HepG2 (cell line): Measurements from ENCODE around the gene EPSTI1. TPM values are rescaled to one million over a fixed set of nuclear protein-coding genes. Genes with fewer than 3 reads are reported as not detected.
A peak's percentile ranks its signal among the peaks of the same experiment; 100 is the strongest.

ENCODE experiments used
- ATAC-seq: fragments of 200-7000 bp; cut with Tn5 transposase; 3 replicates; pipeline ENCODE4 v1.9.1; 2020; ENCODE audit warnings: mild to moderate bottlenecking, moderate library complexity
- BruUV-seq: library from RNA; stranded (reverse); fragments of 400-500 nt; replicated peaks from 2 replicates; lab custom pipeline; 2021; lab: Mats Ljungman, UMichigan
- CTCF ChIA-PET: fragments of 300-600 bp; formaldehyde crosslinking; extraction: SDS; loops from one replicate; lab custom pipeline; 2021; ENCODE audit warnings: low total read pairs, inconsistent platforms, low intra/inter-chr PET ratio; lab: Yijun Ruan, JAX
- POLR2A ChIA-PET: fragments of 350-600 bp; sonication (Branson Sonifier 250); formaldehyde crosslinking; loops from one replicate; lab custom pipeline; 2020; ENCODE audit warnings: antibody characterized with exemption, inconsistent platforms; lab: Yijun Ruan, JAX
- DNase-seq: peaks from one replicate; pipeline ENCODE4 v3.0.0-alpha.2; 2015; ENCODE audit warnings: low spot score
- FAIRE-seq: peaks from 3 replicates; lab custom pipeline; 2011; peaks lifted over from hg19 to GRCh38; lab: Jason Lieb, UNC
- H2AFZ ChIP-seq: one replicate; pipeline ENCODE4 v1.6.1; 2011; ENCODE audit warnings: low read length, inconsistent platforms
- H3K27ac ChIP-seq: fragments of 300-600 bp; 3 replicates; pipeline ENCODE4 v1.8.0; 2011; ENCODE audit warnings: mixed run types, mild to moderate bottlenecking, mixed read lengths, low read length, inconsistent platforms; ENCODE audit not compliant: insufficient read depth; ENCODE audit errors: extremely low read length
- H3K27me3 ChIP-seq, 2 experiments: fragments of 200-600 bp in 1 of 2; 2 replicates in 1 of 2; 3 replicates in 1 of 2; pipeline versions ENCODE4 v1.6.0 to v1.8.0; 2011; ENCODE audit warnings: low read length in 2 of 2, mild to moderate bottlenecking in 2 of 2, moderate library complexity in 2 of 2, inconsistent platforms in 1 of 2; ENCODE audit not compliant: insufficient read depth in 2 of 2, control insufficient read depth in 1 of 2
- H3K36me3 ChIP-seq, 2 experiments: fragments of 200-600 bp in 1 of 2; replicated peaks in 1 of 2; 2 replicates in 1 of 2; 3 replicates in 1 of 2; pipeline versions ENCODE4 v1.5.1 to v1.8.0; 2011; ENCODE audit warnings: low read length in 2 of 2, inconsistent platforms in 1 of 2; ENCODE audit not compliant: insufficient read depth in 2 of 2, control insufficient read depth in 1 of 2
- H3K4me1 ChIP-seq: 2 replicates; pipeline ENCODE4 v1.5.1; 2012; ENCODE audit warnings: low read length, inconsistent platforms; ENCODE audit not compliant: insufficient read depth
- H3K4me2 ChIP-seq: 2 replicates; pipeline ENCODE4 v1.6.0; 2011; ENCODE audit warnings: low read depth, low read length, inconsistent platforms
- H3K4me3 ChIP-seq, 3 experiments: fragments of 200-600 bp in 1 of 3; sonication (generic), shearing (Covaris generic) in 1 of 3; replicated peaks in 1 of 3; 2 replicates each; pipeline ENCODE4 v1.5.1; 2011 to 2016; ENCODE audit warnings: low read length in 3 of 3, inconsistent platforms in 2 of 3, low read depth in 2 of 3, mild to moderate bottlenecking in 2 of 3, control low read depth in 1 of 3, mixed read lengths in 1 of 3; ENCODE audit not compliant: insufficient read depth in 1 of 3
- H3K79me2 ChIP-seq: one replicate; pipeline ENCODE4 v1.6.1; 2011; ENCODE audit warnings: low read length, inconsistent platforms; ENCODE audit not compliant: insufficient read depth
- H3K9ac ChIP-seq: 2 replicates; pipeline ENCODE4 v1.6.0; 2011; ENCODE audit warnings: mild to moderate bottlenecking, low read depth, low read length, inconsistent platforms; ENCODE audit not compliant: insufficient read depth
- H3K9me3 ChIP-seq: 2 replicates; pipeline ENCODE4 v1.5.1; 2012; ENCODE audit warnings: mild to moderate bottlenecking, low read length
- H4K20me1 ChIP-seq: 2 replicates; pipeline ENCODE4 v1.6.0; 2011; ENCODE audit warnings: inconsistent platforms, mild to moderate bottlenecking, low read length, moderate library complexity; ENCODE audit not compliant: insufficient read depth
- ARID3A ChIP-seq: IDR thresholded peaks from 2 replicates; pipeline ENCODE4 v1.6.1; 2012; ENCODE audit warnings: low read depth, low read length, improper control_type of control experiment
- MATR3 ChIP-seq: sonication (generic); formaldehyde crosslinking; IDR thresholded peaks from 2 replicates; pipeline ENCODE4 v1.4.0; 2020; ENCODE audit warnings: missing genetic modification reagents
- NR2F1 ChIP-seq, 2 experiments: fragments of 450-650 bp in 1 of 2; formaldehyde crosslinking in 1 of 2; IDR thresholded peaks; 2 replicates each; pipeline versions ENCODE4 v1.5.0 to v1.6.1; 2016 to 2020; ENCODE audit warnings: mild to moderate bottlenecking in 1 of 2, missing compliant biosample characterization in 1 of 2, missing genetic modification reagents in 1 of 2, moderate library complexity in 1 of 2
- ZNF576 ChIP-seq: sonication (generic); formaldehyde crosslinking; IDR thresholded peaks from 2 replicates; pipeline ENCODE4 v1.4.0; 2020; ENCODE audit warnings: mild to moderate bottlenecking, missing genetic modification reagents
- ZNF652 ChIP-seq: IDR thresholded peaks from 2 replicates; pipeline ENCODE4 v1.6.1; 2016; ENCODE audit warnings: low read depth, borderline replicate concordance
- ZNF737 ChIP-seq: sonication (generic); formaldehyde crosslinking; IDR thresholded peaks from 2 replicates; pipeline ENCODE4 v1.5.0; 2020; ENCODE audit warnings: missing genetic modification reagents, mild to moderate bottlenecking, borderline replicate concordance
- WGBS: methylation state at CpG from one replicate; pipeline ENCODE4 v1.1.6; 2017; ENCODE audit warnings: low lambda C conversion rate; 5-methylcytosine and 5-hydroxymethylcytosine counted together
- in situ Hi-C: cut with HindIII; loops from 2 replicates; pipeline ENCODE4 v1.10.0; 2017; ENCODE audit warnings: low pct_unique_long_range_greater_than_20kb; ENCODE audit not compliant: extremely low pct_ligation_motif_present
- intact Hi-C: fragments of 100-400 bp; cut with micrococcal nuclease; formaldehyde crosslinking; loops from one replicate; pipeline ENCODE4 v1.10.0; 2022; ENCODE audit not compliant: unreplicated experiment
- polyA plus RNA-seq, 8 experiments: library from polyadenylated mRNA; depleted of rRNA in 3 of 8; stranded (reverse) in 7 of 8; unstranded in 1 of 8; fragments of >200 nt; fragmentation: Illumina TruSeq in 4 of 8; extraction: Trizol in 4 of 8; gene quantifications; 2 replicates each; pipeline versions ENCODE4 v1.2.1 to v1.2.3, GENCODE V29; 2011 to 2016; ENCODE audit warnings: low read depth in 4 of 8, missing spikeins in 1 of 8, mixed read lengths in 1 of 8; ENCODE audit not compliant: insufficient read depth in 1 of 8
- total RNA-seq, 5 experiments: library from RNA; depleted of rRNA; stranded (reverse); fragments of >200 nt; fragmentation: Illumina TruSeq; extraction: Trizol; gene quantifications; 2 replicates each; pipeline ENCODE4 v1.2.3, GENCODE V29; 2016; ENCODE audit warnings: low read depth in 1 of 5

EPSTI1 gene
- total and polyA plus RNA-seq, 2 of the 13 experiments (the other 11 are each of a cell fraction or from before 2014, with no cell fraction given): 0.03 TPM; not detected in 1

DNA sequence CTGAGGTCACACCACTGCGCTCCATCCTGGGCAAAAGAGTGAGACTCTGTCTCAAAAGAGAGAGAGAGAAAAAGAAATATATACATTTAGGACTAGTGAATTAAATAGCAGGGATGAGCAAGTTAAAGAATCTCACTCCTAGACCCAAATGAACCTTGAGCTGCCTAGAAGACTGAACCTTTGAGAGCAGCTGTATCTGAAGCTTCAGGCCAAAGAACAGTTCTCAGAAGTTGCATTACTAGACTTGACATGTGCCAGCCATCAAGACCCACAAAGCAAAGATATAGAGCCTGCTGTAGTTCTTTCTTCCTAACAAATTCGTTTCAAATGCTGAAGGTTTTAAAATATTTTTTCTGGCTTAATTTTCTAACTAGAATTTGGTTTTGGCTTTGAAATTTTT, 47.9 kb upstream of the EPSTI1 start (continued):
- no peak for TF ChIP-seq ZNF576 (CRISPR knock-in tag)
- TF ChIP-seq ARID3A: no peak
- no peak for TF ChIP-seq MATR3 (CRISPR knock-in tag)
- TF ChIP-seq ZNF737: no peak

- 99% methylated on average over 9 of the region's 14 CpGs for WGBS
- in situ Hi-C loops: no loop called here
- TF ChIP-seq NR2F1 (CRISPR knock-in tag; IDR thresholded peaks at IDR 0.05): no peak
- TF ChIP-seq ZNF652: peak; percentile 33; the same call in 1 of the 2 replicates
- H3K4me2 ChIP-seq: no peak overlapping the region
- H3K4me3 ChIP-seq: no peak overlapping the region
- H3K27me3 ChIP-seq: no peaks in the 10 kb centered on the region
- ChIA-PET POLR2A (no interaction called here), CTCF (no interaction called here)
- no peak for DNase-seq
- H2AFZ ChIP-seq: no peak overlapping the region
- intact Hi-C loops: no loop called here
- ATAC-seq: no peak
- FAIRE-seq: no peak
- H3K4me1 ChIP-seq: peaks cover 33% of the 10 kb centered on the region
- no peaks in the 10 kb centered on the region for H3K9me3 ChIP-seq
- H3K27ac ChIP-seq: no peak overlapping the region
- no TSS peak for BruUV-seq
- no peaks in the 10 kb centered on the region for H4K20me1 ChIP-seq
- H3K9ac ChIP-seq: no peak overlapping the region
- peaks cover 52% of the 10 kb centered on the region for H3K79me2 ChIP-seq
- H3K36me3 ChIP-seq: peaks cover 6 to 16% of the 10 kb centered on the region in 2 experiments; a peak in 4 of 5 replicates
Observed at GRCh38 chr13:43036351-43037250, 44.6 kb upstream of the EPSTI1 start.
